Measurements from ENCODE around the gene RAMP1. TPM values are rescaled to one million over a fixed set of nuclear protein-coding genes. Genes with fewer than 3 reads are reported as not detected.
"Not testable (repeated sequence)": the region's sequence is repeated elsewhere in the genome, so short reads cannot be mapped to it uniquely, and the experiment has no call there.

The RAMP1 gene
- total RNA-seq, 2 experiments from 2014 or later: 1.0 to 1.4 TPM

DNA sequence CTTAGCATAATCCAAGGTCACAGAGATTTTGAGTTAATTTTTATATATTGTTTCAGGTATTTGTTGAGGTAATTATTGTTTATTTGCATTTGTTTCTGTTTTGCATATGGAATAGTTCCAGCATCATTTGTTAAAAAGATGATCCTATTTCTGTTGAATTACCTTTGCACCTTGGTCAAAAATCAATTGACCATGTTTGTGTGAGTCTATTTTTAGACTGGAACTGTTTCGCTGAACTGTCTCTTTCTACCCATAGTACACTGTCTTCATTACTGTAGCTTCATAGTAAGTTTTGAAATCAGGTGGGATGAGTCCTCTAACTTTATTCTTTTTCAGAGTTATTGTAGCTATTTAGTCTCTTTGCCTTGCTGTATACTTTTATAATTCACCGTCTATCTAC is 28.9 kb upstream of the RAMP1 start:
- Mint-ChIP-seq H3K4me1 (ENCODE audit: low read depth) (no peaks in the 10 kb centered on the region), H3K36me3 (ENCODE audit: low read depth) (no peaks in the 10 kb centered on the region), H3K27me3 (no peaks in the 10 kb centered on the region), H3K27ac (no peak overlapping the region), H3K9me3 (no peaks in the 10 kb centered on the region), H3K4me3 (no peak overlapping the region)
- DNase-seq: no peak
- TF ChIP-seq, protein P1, sequence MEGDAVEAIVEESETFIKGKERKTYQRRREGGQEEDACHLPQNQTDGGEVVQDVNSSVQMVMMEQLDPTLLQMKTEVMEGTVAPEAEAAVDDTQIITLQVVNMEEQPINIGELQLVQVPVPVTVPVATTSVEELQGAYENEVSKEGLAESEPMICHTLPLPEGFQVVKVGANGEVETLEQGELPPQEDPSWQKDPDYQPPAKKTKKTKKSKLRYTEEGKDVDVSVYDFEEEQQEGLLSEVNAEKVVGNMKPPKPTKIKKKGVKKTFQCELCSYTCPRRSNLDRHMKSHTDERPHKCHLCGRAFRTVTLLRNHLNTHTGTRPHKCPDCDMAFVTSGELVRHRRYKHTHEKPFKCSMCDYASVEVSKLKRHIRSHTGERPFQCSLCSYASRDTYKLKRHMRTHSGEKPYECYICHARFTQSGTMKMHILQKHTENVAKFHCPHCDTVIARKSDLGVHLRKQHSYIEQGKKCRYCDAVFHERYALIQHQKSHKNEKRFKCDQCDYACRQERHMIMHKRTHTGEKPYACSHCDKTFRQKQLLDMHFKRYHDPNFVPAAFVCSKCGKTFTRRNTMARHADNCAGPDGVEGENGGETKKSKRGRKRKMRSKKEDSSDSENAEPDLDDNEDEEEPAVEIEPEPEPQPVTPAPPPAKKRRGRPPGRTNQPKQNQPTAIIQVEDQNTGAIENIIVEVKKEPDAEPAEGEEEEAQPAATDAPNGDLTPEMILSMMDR (IDR thresholded peaks at IDR 0.05): no peak
- POLR2A ChIA-PET: no interaction called here
- no peak for ATAC-seq
- CTCF ChIA-PET: no interaction called here
- intact Hi-C loops (cut with micrococcal nuclease): no loop called here

DNA sequence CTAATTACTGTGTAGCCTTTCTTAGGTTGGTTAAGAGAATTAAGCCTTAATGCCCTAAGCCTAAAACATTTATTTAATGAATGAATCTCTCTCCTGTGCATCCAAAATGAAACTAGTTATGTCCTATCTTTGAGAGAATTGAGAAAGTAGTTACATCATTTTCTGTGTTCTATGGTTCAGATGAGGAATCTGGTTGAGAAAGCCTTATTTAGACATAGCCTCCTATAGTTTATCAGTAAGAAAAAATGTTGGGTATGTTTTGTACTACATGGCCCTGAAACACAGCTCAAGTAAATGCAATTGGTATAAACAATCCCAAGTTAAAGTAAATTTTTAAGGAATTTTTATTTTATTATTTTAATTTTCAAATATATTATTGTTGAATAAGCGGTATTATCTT is 25.9 kb upstream of the RAMP1 start:
- no peak overlapping the region for H3K27ac Mint-ChIP-seq
- no peak for ATAC-seq
- H3K36me3 Mint-ChIP-seq (ENCODE audit: low read depth): no peaks in the 10 kb centered on the region
- TF ChIP-seq, protein P1 (IDR thresholded peaks at IDR 0.05): no peak
- DNase-seq: no peak
- H3K27me3 Mint-ChIP-seq: no peaks in the 10 kb centered on the region
- POLR2A ChIA-PET: no interaction called here
- no peaks in the 10 kb centered on the region for H3K9me3 Mint-ChIP-seq
- CTCF ChIA-PET: no interaction called here
- intact Hi-C loops (cut with micrococcal nuclease): no loop called here
- H3K4me1 Mint-ChIP-seq (ENCODE audit: low read depth): no peaks in the 10 kb centered on the region
- H3K4me3 Mint-ChIP-seq: no peak overlapping the region

DNA sequence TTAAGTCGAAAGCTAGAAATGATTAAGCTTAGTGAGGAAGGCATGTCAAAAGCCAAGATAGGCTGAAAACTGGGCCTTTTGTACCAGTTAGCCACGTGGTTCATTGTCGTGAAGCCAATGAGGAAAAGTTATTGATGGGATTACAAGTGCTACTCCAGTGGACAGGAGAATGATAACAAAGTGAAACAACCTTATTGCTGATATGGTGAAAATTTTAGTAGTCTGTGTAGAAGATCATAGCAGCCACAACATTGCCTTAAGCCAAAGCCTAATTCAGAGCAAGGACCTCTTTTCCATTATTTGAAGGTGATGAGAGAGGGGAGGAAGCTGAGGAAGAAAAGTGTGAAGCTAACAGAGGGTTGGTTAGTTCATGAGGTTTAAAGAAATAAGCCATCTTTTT is 24.1 kb upstream of the RAMP1 start:
- Mint-ChIP-seq H3K27ac (no peak overlapping the region), H3K4me1 (ENCODE audit: low read depth) (no peaks in the 10 kb centered on the region), H3K27me3 (peaks cover 3% of the 10 kb centered on the region), H3K9me3 (no peaks in the 10 kb centered on the region), H3K36me3 (ENCODE audit: low read depth) (no peaks in the 10 kb centered on the region), H3K4me3 (no peak overlapping the region)
- DNase-seq: no peak
- TF ChIP-seq, protein P1 (IDR thresholded peaks at IDR 0.05): no peak
- CTCF ChIA-PET: no interaction called here
- POLR2A ChIA-PET: no interaction called here
- ATAC-seq: no peak
- intact Hi-C loops (cut with micrococcal nuclease): no loop called here

DNA sequence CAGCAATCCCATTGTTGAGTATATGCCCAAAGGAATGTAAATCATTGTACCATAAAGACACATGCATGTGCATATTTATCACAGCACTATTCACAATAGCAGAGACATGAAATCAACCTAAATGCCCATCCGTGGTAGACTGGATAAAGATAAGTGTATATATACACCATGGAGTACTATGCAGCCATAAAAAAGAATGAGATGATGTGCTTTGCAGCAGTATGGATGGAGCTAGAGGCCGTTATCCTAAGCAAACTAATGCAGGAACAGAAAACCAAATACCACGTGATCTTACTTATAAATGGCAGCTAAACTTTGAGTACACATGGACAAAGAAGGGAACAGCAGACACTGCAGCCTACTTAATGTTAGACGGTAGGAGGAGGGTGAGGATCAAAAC is 18.4 kb upstream of the RAMP1 start:
- no peak for ATAC-seq
- ChIA-PET POLR2A (no interaction called here), CTCF (no interaction called here)
- Mint-ChIP-seq H3K36me3 (ENCODE audit: low read depth) (no peaks in the 10 kb centered on the region), H3K4me3 (no peak overlapping the region), H3K4me1 (ENCODE audit: low read depth) (no peaks in the 10 kb centered on the region), H3K9me3 (peaks cover 4% of the 10 kb centered on the region), H3K27ac (no peak overlapping the region), H3K27me3 (peaks cover 5% of the 10 kb centered on the region)
- no peak for DNase-seq
- intact Hi-C loops (cut with micrococcal nuclease): no loop called here
- TF ChIP-seq, protein P1 (IDR thresholded peaks at IDR 0.05): no peak

DNA sequence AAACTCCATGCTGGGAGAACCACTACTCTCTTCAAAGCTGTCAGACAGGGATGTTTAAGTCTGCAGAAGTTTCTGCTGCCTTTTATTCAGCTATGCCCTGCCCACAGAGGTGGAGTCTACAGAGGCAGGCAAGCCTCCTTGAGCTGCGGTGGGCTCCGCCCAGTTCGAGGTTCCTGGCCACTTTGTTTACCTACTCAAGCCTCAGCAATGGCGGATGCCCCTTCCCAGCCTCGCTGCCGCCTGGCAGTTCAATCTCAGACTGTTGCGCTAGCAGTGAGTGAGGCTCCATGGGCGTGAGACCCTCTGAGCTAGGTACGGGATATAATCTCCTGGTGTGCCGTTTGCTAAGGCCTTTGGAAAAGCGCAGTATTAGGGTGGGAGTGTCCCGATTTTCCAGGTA is 10.5 kb upstream of the RAMP1 start:
- DNase-seq; H3K4me1 Mint-ChIP-seq (ENCODE audit: low read depth); ATAC-seq; H3K27me3 Mint-ChIP-seq; intact Hi-C loops (cut with micrococcal nuclease); H3K27ac Mint-ChIP-seq; H3K36me3 Mint-ChIP-seq (ENCODE audit: low read depth); CTCF ChIA-PET; H3K9me3 Mint-ChIP-seq; POLR2A ChIA-PET; H3K4me3 Mint-ChIP-seq: not testable (repeated sequence)

DNA sequence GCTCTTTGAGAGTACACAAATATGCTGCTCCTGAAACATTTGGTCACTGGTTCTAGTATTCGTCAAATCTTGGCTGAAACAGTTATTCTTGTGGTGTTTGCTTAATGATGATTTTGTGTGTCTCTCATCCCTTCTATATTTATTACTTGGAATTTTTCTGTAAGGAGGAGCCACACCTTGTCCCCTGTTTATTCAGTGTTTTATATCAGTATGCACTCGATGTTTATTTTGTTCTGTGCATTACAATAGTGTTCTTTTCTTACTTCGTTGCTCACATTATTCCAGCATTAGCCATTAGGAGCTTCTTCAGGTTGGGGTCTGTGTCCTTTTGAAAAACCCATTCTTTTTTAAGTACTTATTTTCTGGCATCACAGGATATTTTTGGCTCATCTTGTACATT is 5.1 kb upstream of the RAMP1 start:
- Mint-ChIP-seq H3K4me1 (ENCODE audit: low read depth) (peaks cover 6% of the 10 kb centered on the region), H3K9me3 (no peaks in the 10 kb centered on the region), H3K27me3 (peaks cover 15% of the 10 kb centered on the region), H3K27ac (no peak overlapping the region), H3K4me3 (no peak overlapping the region), H3K36me3 (ENCODE audit: low read depth) (no peaks in the 10 kb centered on the region)
- no peak for ATAC-seq
- DNase-seq: no peak
- CTCF ChIA-PET: no interaction called here
- POLR2A ChIA-PET: no interaction called here
- intact Hi-C loops (cut with micrococcal nuclease): no loop called here
- TF ChIP-seq, protein P1 (IDR thresholded peaks at IDR 0.05): no peak
